Bronchial epithelial cell (primary cell): ENCODE measurements around the gene TMCO6. TPM values are rescaled to one million over a fixed set of nuclear protein-coding genes. Genes with fewer than 3 reads are reported as not detected.
"Not testable (repeated sequence)": the region's sequence is repeated elsewhere in the genome, so short reads cannot be mapped to it uniquely, and the experiment has no call there.

Experiments used
- DNase-seq: peaks from one replicate; pipeline ENCODE4 v3.0.0-alpha.2; 2010; ENCODE audit warnings: low read depth
- FAIRE-seq: peaks from 2 replicates; lab custom pipeline; 2011; peaks lifted over from hg19 to GRCh38; lab: Jason Lieb, UNC
- H3K27me3 ChIP-seq: 2 replicates; pipeline ENCODE4 v1.5.1; 2011; ENCODE audit warnings: low read length; ENCODE audit not compliant: control insufficient read depth, insufficient read depth
- H3K36me3 ChIP-seq: 2 replicates; pipeline ENCODE4 v1.5.1; 2011; ENCODE audit warnings: low read length; ENCODE audit not compliant: control insufficient read depth, insufficient read depth
- H3K4me3 ChIP-seq: 2 replicates; pipeline ENCODE4 v1.5.1; 2011; ENCODE audit warnings: mild to moderate bottlenecking, low read depth, low read length, control low read depth
- total RNA-seq: library from RNA; depleted of rRNA; stranded (reverse); fragments of >200 nt; gene quantifications from 2 replicates; pipeline ENCODE4 v1.2.1, GENCODE V29; 2014
- TF ChIP-seq, protein P1 (sequence below): IDR thresholded peaks from 2 replicates; pipeline ENCODE4 v1.5.1; 2011; ENCODE audit warnings: mild to moderate bottlenecking, moderate library complexity, low read length, control low read depth, inconsistent platforms; ENCODE audit not compliant: insufficient read depth, severe bottlenecking

Gene TMCO6
- total RNA-seq, 1 donor from 2014 or later = 18.2 TPM

DNA sequence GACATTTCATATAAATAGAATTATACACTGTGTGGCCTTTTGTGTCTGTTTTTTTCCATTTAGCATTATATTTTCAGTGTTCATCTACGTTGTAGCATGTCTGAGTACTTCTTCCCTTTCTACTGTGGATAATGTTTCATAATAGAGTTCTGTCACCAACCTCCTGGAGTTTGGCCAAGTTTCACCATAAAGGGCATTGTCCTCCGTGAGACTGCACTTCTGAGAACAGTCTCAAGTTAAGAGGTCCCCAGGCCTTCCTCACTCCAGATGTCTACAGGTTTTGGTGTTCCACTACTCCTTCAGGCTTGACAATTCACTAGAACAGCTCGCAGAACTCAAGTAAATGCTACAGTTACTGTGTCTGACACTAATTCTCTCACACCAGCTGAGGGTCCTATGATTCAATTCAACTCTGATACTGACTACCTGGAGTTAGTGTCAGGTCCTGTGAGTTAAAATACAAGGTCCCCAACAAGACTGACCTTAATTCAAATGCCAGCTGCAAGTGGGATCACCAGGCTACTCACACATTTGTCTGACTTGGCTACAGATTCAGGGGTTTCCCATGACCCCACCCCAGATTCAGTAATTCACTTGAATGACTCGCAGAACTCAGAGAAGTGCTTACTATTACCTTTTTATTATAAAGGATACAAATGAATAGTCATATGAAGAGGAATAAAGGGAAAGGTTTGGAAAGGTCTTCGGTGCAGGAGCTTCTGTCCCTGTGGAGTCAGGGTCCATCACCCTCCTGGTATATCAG, 43.5 kb upstream of the TMCO6 start:
- DNase-seq (peak; percentile 38), FAIRE-seq (no peak)
- Histone ChIP-seq H3K36me3 (no peaks in the 10 kb centered on the region), H3K4me3 (no peak overlapping the region), H3K27me3 (no peaks in the 10 kb centered on the region)
- TF ChIP-seq, protein P1, sequence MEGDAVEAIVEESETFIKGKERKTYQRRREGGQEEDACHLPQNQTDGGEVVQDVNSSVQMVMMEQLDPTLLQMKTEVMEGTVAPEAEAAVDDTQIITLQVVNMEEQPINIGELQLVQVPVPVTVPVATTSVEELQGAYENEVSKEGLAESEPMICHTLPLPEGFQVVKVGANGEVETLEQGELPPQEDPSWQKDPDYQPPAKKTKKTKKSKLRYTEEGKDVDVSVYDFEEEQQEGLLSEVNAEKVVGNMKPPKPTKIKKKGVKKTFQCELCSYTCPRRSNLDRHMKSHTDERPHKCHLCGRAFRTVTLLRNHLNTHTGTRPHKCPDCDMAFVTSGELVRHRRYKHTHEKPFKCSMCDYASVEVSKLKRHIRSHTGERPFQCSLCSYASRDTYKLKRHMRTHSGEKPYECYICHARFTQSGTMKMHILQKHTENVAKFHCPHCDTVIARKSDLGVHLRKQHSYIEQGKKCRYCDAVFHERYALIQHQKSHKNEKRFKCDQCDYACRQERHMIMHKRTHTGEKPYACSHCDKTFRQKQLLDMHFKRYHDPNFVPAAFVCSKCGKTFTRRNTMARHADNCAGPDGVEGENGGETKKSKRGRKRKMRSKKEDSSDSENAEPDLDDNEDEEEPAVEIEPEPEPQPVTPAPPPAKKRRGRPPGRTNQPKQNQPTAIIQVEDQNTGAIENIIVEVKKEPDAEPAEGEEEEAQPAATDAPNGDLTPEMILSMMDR = no peak

DNA sequence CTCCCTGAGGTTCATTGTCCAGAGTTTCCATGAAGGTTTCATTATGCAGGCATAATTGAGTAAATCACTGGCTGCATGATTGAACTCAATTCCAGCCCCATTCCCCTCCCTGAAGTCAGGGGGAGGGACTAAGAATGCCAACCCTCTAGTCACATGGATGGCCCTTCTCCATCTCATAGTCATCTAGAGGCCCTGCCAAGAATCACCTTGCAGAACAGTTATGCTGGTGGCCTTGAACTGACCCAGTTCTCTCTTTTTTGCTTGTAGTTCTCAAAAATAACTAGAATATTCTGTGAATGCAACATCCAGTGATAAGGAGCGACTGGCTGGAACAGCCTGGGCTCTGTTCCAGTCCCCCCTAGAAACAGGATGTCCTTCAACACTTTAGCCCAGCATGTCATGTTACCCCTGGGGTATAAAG, 42.9 kb upstream of the TMCO6 start:
- FAIRE-seq (no peak), DNase-seq (no peak)
- Histone ChIP-seq H3K36me3 (no peaks in the 10 kb centered on the region), H3K4me3 (no peak overlapping the region), H3K27me3 (no peaks in the 10 kb centered on the region)
- TF ChIP-seq, protein P1 = no peak

DNA sequence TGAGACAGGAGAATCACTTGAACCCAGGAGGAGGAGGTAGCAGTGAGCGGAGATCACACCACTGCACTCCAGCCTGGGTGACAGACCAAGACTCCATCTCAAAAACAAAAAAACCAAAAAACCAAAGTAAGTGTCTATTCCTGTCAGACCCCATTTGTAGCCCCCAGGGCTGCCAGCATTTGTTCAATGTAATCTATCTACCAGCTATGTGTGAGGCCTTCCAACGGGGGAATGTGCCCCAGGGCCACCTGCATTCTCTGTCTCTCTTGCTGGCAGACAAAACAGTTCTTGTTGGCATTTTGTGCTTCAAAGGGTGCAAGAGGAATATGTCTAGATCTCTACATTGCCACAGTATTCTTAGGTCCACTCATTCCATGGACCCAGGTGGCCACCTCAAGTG, 40.4 kb upstream of the TMCO6 start:
- DNase-seq (no peak), FAIRE-seq (no peak)
- Histone ChIP-seq H3K4me3 (no peak overlapping the region), H3K27me3 (no peaks in the 10 kb centered on the region), H3K36me3 (no peaks in the 10 kb centered on the region)
- TF ChIP-seq, protein P1 = no peak

DNA sequence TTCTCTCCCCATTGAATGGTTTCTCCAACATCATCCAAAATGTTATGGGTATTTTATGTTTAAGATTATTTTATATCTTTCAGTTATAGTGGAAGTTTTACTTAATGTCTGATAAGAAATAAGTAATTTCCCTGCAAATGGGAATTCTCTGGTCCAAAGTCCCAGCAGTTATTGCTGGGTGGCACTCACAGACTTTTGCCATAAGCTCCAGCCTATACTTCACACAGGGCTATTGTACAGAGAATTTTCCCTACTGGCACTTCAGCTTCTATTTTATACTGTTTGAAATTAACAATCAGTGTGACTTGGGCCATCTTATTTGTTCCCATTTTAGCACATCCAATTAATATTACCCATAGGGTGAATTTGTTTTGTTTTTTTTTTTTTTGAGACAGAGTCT, 39.2 kb upstream of the TMCO6 start:
- H3K4me3 ChIP-seq = no peak overlapping the region
- no peak for DNase-seq
- H3K36me3 ChIP-seq = no peaks in the 10 kb centered on the region
- no peak for FAIRE-seq
- TF ChIP-seq, protein P1 = no peak
- H3K27me3 ChIP-seq = no peaks in the 10 kb centered on the region

DNA sequence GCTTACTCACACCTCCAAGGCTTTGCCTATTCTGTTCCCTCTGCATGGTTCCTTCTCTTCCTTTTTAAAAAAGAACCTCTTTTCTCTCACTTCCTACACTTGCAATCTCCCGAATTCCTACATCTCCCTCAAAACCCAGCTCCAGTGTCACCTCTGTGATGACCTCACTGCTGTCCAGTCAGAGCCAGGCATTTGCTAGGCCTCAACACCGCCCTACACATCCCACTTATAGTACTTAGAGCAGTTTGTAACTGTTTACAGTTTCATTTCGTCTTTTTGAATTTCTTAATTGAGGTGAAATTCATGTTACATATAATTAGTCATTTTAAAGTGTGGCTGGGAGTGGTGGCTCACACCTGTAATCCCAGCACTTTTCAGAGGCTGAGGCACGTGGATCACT, 37.1 kb upstream of the TMCO6 start:
- TF ChIP-seq, protein P1 = no peak
- no peak overlapping the region for H3K4me3 ChIP-seq
- H3K27me3 ChIP-seq = no peaks in the 10 kb centered on the region
- DNase-seq = no peak
- no peak for FAIRE-seq
- no peaks in the 10 kb centered on the region for H3K36me3 ChIP-seq

DNA sequence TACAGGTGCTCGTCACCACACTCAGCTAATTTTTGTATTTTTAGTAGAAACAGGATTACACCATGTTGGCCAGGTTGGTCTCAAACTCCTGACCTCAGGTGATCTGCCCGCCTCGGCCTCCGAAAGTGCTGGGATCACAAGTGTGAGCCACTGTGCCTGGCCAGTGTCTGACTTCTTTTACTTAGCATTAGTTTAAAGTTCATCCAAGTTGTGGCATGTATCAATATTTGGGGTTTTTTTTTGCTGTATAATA, 35.9 kb upstream of the TMCO6 start:
- DNase-seq, H3K27me3 ChIP-seq, FAIRE-seq, H3K36me3 ChIP-seq, H3K4me3 ChIP-seq: not testable (repeated sequence)
